ENCODE results near the gene DNMT1. TPM values are rescaled to one million over a fixed set of nuclear protein-coding genes. Genes with fewer than 3 reads are reported as not detected.

DNMT1 gene
- polyA plus RNA-seq, 1 donor (not counting 4 experiments of a cell fraction or from before 2014, with no cell fraction given) = 52.0 TPM

DNA sequence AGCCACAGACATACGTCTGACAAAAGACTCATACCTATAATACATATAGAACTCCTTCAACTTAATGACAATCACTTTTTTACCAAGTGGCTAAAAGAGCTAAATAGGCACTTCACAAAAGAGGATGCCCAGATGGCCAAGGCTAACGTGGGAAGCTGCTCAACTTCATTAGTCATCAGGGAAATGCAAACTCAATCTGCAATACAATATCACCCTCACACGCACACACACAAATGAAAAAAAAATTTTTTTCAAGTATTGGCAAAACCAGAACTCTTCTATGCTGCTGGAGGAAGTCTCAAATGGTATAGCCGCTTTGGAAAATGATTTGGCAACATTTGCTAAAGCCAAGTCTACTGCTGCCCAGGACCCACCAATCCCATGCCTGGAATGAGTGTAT lies 14.6 kb upstream of the DNMT1 start:
- FAIRE-seq (no peak), DNase-seq (ENCODE audit: low read depth, low spot score) (no peak)
- no peaks in the 10 kb centered on the region for H3K27me3 ChIP-seq (ENCODE audit: control insufficient read depth, extremely low read depth, insufficient read depth, low read length)
- no peaks in the 10 kb centered on the region for H3K36me3 ChIP-seq (ENCODE audit: control insufficient read depth in 2 of 2, extremely low read depth in 1 of 2, insufficient read depth in 2 of 2, low read length in 2 of 2)
- H3K4me2 ChIP-seq (ENCODE audit: control insufficient read depth, extremely low read depth, insufficient read depth, low read depth, low read length) = no peak overlapping the region
- H2AFZ ChIP-seq (ENCODE audit: control insufficient read depth, low read length) = no peak overlapping the region
- dilution Hi-C loops (cut with MboI; ENCODE audit: extremely low pct_ligation_motif_present, low sequenced_read_pairs) = no loop called here
- TF ChIP-seq, protein P1, sequence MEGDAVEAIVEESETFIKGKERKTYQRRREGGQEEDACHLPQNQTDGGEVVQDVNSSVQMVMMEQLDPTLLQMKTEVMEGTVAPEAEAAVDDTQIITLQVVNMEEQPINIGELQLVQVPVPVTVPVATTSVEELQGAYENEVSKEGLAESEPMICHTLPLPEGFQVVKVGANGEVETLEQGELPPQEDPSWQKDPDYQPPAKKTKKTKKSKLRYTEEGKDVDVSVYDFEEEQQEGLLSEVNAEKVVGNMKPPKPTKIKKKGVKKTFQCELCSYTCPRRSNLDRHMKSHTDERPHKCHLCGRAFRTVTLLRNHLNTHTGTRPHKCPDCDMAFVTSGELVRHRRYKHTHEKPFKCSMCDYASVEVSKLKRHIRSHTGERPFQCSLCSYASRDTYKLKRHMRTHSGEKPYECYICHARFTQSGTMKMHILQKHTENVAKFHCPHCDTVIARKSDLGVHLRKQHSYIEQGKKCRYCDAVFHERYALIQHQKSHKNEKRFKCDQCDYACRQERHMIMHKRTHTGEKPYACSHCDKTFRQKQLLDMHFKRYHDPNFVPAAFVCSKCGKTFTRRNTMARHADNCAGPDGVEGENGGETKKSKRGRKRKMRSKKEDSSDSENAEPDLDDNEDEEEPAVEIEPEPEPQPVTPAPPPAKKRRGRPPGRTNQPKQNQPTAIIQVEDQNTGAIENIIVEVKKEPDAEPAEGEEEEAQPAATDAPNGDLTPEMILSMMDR (optimal IDR thresholded peaks at IDR 0.05 in 1 of 3, IDR thresholded peaks at IDR 0.05 in 1 of 3, conservative IDR thresholded peaks at IDR 0.05 in 1 of 3; ENCODE audit: extremely low read depth in 1 of 3, insufficient read depth in 2 of 3, low read length in 3 of 3) = no peak
- TF ChIP-seq EZH2 (IDR thresholded peaks at IDR 0.05; ENCODE audit: low read length) = no peak
- no peak overlapping the region for H3K9ac ChIP-seq (ENCODE audit: control insufficient read depth, extremely low read depth, insufficient read depth, low read length)
- no peak overlapping the region for H3K4me3 ChIP-seq (ENCODE audit: control insufficient read depth in 2 of 3, extremely low read depth in 1 of 3, insufficient read depth in 2 of 3, low read depth in 1 of 3, low read length in 3 of 3)
- no peaks in the 10 kb centered on the region for H4K20me1 ChIP-seq (ENCODE audit: control insufficient read depth, extremely low read depth, insufficient read depth, low read length)
- H3K27ac ChIP-seq (ENCODE audit: control insufficient read depth, insufficient read depth, low read length) = no peak overlapping the region
- H3K79me2 ChIP-seq (ENCODE audit: control insufficient read depth, insufficient read depth, low read length) = no peaks in the 10 kb centered on the region
- no peaks in the 10 kb centered on the region for H3K9me3 ChIP-seq (ENCODE audit: control insufficient read depth, low read depth, low read length)
- H3K9me1 ChIP-seq (ENCODE audit: control insufficient read depth, extremely low read depth, insufficient read depth, low read length) = no peaks in the 10 kb centered on the region
- H3K4me1 ChIP-seq (ENCODE audit: control insufficient read depth, extremely low read depth, insufficient read depth, low read length) = no peaks in the 10 kb centered on the region

DNA sequence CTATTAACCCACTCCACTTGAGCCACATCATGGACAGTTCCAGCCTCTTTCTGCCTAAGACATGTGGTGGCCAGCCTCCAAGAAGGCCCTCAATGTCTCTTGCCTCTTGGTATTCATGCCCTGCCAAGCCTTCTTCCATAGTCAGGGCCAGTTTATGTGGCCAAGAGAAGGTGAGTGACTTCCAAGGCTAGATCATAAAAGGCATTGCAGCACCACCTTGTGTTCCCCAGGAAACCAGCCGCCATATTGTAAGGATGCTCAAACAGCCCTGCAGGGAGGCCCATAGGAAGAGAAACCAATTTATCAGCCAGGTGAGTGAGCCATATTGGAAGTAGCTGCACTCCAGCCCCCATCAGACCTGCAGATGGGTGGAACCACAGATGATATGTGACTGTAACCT lies 12.3 kb upstream of the DNMT1 start:
- no peaks in the 10 kb centered on the region for H3K4me1 ChIP-seq (ENCODE audit: control insufficient read depth, extremely low read depth, insufficient read depth, low read length)
- H3K27ac ChIP-seq (ENCODE audit: control insufficient read depth, insufficient read depth, low read length) = no peak overlapping the region
- H3K4me2 ChIP-seq (ENCODE audit: control insufficient read depth, extremely low read depth, insufficient read depth, low read depth, low read length) = no peak overlapping the region
- H3K79me2 ChIP-seq (ENCODE audit: control insufficient read depth, insufficient read depth, low read length) = no peaks in the 10 kb centered on the region
- no peaks in the 10 kb centered on the region for H3K9me1 ChIP-seq (ENCODE audit: control insufficient read depth, extremely low read depth, insufficient read depth, low read length)
- TF ChIP-seq, protein P1 (optimal IDR thresholded peaks at IDR 0.05 in 1 of 3, IDR thresholded peaks at IDR 0.05 in 1 of 3, conservative IDR thresholded peaks at IDR 0.05 in 1 of 3; ENCODE audit: extremely low read depth in 1 of 3, insufficient read depth in 2 of 3, low read length in 3 of 3) = peak in 1 of 3 experiments; percentile 2
- no peak for TF ChIP-seq EZH2 (IDR thresholded peaks at IDR 0.05; ENCODE audit: low read length)
- FAIRE-seq (no peak), DNase-seq (ENCODE audit: low read depth, low spot score) (no peak)
- H2AFZ ChIP-seq (ENCODE audit: control insufficient read depth, low read length) = no peak overlapping the region
- no peaks in the 10 kb centered on the region for H3K27me3 ChIP-seq (ENCODE audit: control insufficient read depth, extremely low read depth, insufficient read depth, low read length)
- H3K4me3 ChIP-seq (ENCODE audit: control insufficient read depth in 2 of 3, extremely low read depth in 1 of 3, insufficient read depth in 2 of 3, low read depth in 1 of 3, low read length in 3 of 3) = no peak overlapping the region
- H3K9ac ChIP-seq (ENCODE audit: control insufficient read depth, extremely low read depth, insufficient read depth, low read length) = no peak overlapping the region
- dilution Hi-C loops (cut with MboI; ENCODE audit: extremely low pct_ligation_motif_present, low sequenced_read_pairs) = no loop called here
- H3K36me3 ChIP-seq (ENCODE audit: control insufficient read depth in 2 of 2, extremely low read depth in 1 of 2, insufficient read depth in 2 of 2, low read length in 2 of 2) = no peaks in the 10 kb centered on the region
- H4K20me1 ChIP-seq (ENCODE audit: control insufficient read depth, extremely low read depth, insufficient read depth, low read length) = no peaks in the 10 kb centered on the region
- H3K9me3 ChIP-seq (ENCODE audit: control insufficient read depth, low read depth, low read length) = no peaks in the 10 kb centered on the region
